H1 (cell line): ENCODE data around the gene POLE. TPM values are rescaled to one million over a fixed set of nuclear protein-coding genes. Genes with fewer than 3 reads are reported as not detected.
A peak's percentile ranks its signal among the peaks of the same experiment; 100 is the strongest.

Source experiments
- CTCF ChIA-PET: fragments of 300-600 bp; sonication (Branson Sonifier 250); formaldehyde crosslinking; loops from one replicate; lab custom pipeline; 2021; ENCODE audit not compliant: partially characterized antibody; lab: Charles Lee
- POLR2A ChIA-PET: fragments of 300-600 bp; sonication (Branson Sonifier 250); formaldehyde crosslinking; loops from one replicate; lab custom pipeline; 2021; ENCODE audit warnings: inconsistent platforms; ENCODE audit not compliant: partially characterized antibody; lab: Charles Lee
- DNase-seq, 2 experiments: peaks; one replicate each; pipeline versions ENCODE4 v3.0.0 to v3.0.0-alpha.2; 2010 to 2022; ENCODE audit warnings: low spot score in 2 of 2, low read depth in 1 of 2, mixed read lengths in 1 of 2
- FAIRE-seq: peaks from 2 replicates; lab custom pipeline; 2011; peaks lifted over from hg19 to GRCh38; lab: Jason Lieb, UNC
- H2AFZ ChIP-seq: 2 replicates; pipeline ENCODE4 v1.8.1; 2012; ENCODE audit warnings: low read length, inconsistent platforms
- H2AK5ac ChIP-seq: 2 replicates; pipeline ENCODE4 v1.6.1; 2013; ENCODE audit warnings: low read depth, low read length
- H2BK120ac ChIP-seq: replicated peaks from 2 replicates; pipeline ENCODE3; 2013; ENCODE audit warnings: low read depth, low read length, inconsistent platforms
- H2BK12ac ChIP-seq: 2 replicates; pipeline ENCODE4 v1.6.1; 2013; ENCODE audit warnings: low read depth, low read length
- H2BK15ac ChIP-seq: 2 replicates; pipeline ENCODE4 v1.6.1; 2013; ENCODE audit warnings: low read length
- H2BK20ac ChIP-seq: 2 replicates; pipeline ENCODE4 v1.6.1; 2013; ENCODE audit warnings: low read length
- H2BK5ac ChIP-seq: 2 replicates; pipeline ENCODE4 v1.6.1; 2013; ENCODE audit warnings: low read depth, low read length
- H3K14ac ChIP-seq: 2 replicates; pipeline ENCODE4 v1.6.1; 2013; ENCODE audit warnings: inconsistent platforms; ENCODE audit not compliant: insufficient read length
- H3K18ac ChIP-seq: 2 replicates; pipeline ENCODE4 v1.6.1; 2013; ENCODE audit warnings: low read length; ENCODE audit errors: extremely low read depth
- H3K23ac ChIP-seq: 2 replicates; pipeline ENCODE4 v1.6.1; 2013; ENCODE audit warnings: inconsistent platforms; ENCODE audit not compliant: insufficient read length
- H3K23me2 ChIP-seq: 2 replicates; pipeline ENCODE4 v1.6.1; 2013; ENCODE audit warnings: low read depth, low read length
- H3K27ac ChIP-seq: 2 replicates; pipeline ENCODE4 v1.6.1; 2011; ENCODE audit warnings: low read depth, low read length, inconsistent platforms
- H3K27me3 ChIP-seq, 4 experiments: replicated peaks in 1 of 4; 1 replicate in 1 of 4; 2 replicates in 3 of 4; pipeline versions ENCODE4 v1.6.1 to v1.8.1; 2011 to 2013; ENCODE audit warnings: low read length in 3 of 4, mild to moderate bottlenecking in 3 of 4, inconsistent platforms in 2 of 4, mixed read lengths in 2 of 4, moderate library complexity in 1 of 4; ENCODE audit not compliant: control insufficient read depth in 3 of 4, insufficient read depth in 3 of 4; ENCODE audit errors: extremely low read depth in 1 of 4
- H3K36me3 ChIP-seq, 4 experiments: 2 replicates each; pipeline versions ENCODE4 v1.6.1 to v1.8.1; 2011 to 2013; ENCODE audit warnings: mild to moderate bottlenecking in 4 of 4, low read length in 3 of 4, moderate library complexity in 2 of 4, control low read depth in 1 of 4, inconsistent platforms in 1 of 4; ENCODE audit not compliant: insufficient read depth in 4 of 4, control insufficient read depth in 2 of 4
- H3K4ac ChIP-seq: replicated peaks from 2 replicates; pipeline ENCODE3; 2013; ENCODE audit warnings: low read length, low read depth, mixed read lengths, inconsistent platforms; ENCODE audit not compliant: insufficient read length
- H3K4me1 ChIP-seq, 4 experiments: replicated peaks in 1 of 4; 1 replicate in 1 of 4; 2 replicates in 3 of 4; pipeline versions ENCODE4 v1.6.1 to v1.8.1; 2011 to 2013; ENCODE audit warnings: low read length in 3 of 4, inconsistent platforms in 2 of 4, mixed read lengths in 1 of 4; ENCODE audit not compliant: insufficient read depth in 4 of 4, control insufficient read depth in 3 of 4
- H3K4me2 ChIP-seq, 2 experiments: 2 replicates each; pipeline versions ENCODE4 v1.6.1 to v1.8.1; 2011 to 2013; ENCODE audit warnings: low read depth in 2 of 2, low read length in 2 of 2, control low read depth in 1 of 2, inconsistent platforms in 1 of 2, mild to moderate bottlenecking in 1 of 2; ENCODE audit not compliant: insufficient read depth in 1 of 2
- H3K4me3 ChIP-seq, 4 experiments: fragments of 200-600, 300-600 bp in 1 of 4; sonication (generic), shearing (Covaris generic), sonication (Bioruptor Twin) in 1 of 4; 2 replicates each; pipeline versions ENCODE4 v1.5.1 to v1.8.1; 2011 to 2016; ENCODE audit warnings: low read length in 4 of 4, low read depth in 3 of 4, control low read depth in 2 of 4, inconsistent platforms in 2 of 4, mild to moderate bottlenecking in 2 of 4, mixed read lengths in 1 of 4, moderate library complexity in 1 of 4; ENCODE audit not compliant: insufficient read depth in 2 of 4; ENCODE audit errors: extremely low read depth in 1 of 4
- H3K56ac ChIP-seq: replicated peaks from 2 replicates; pipeline ENCODE3; 2013; ENCODE audit warnings: low read depth, mild to moderate bottlenecking, mixed read lengths, low read length, inconsistent platforms; ENCODE audit not compliant: insufficient read length
- H3K79me1 ChIP-seq: 2 replicates; pipeline ENCODE4 v1.6.1; 2013; ENCODE audit warnings: low read depth, low read length, control low read depth
- H3K79me2 ChIP-seq, 2 experiments: 2 replicates each; pipeline versions ENCODE4 v1.6.1 to v1.8.1; 2012 to 2013; ENCODE audit warnings: low read length in 2 of 2, mild to moderate bottlenecking in 2 of 2, inconsistent platforms in 1 of 2; ENCODE audit not compliant: insufficient read depth in 2 of 2, control insufficient read depth in 1 of 2
- H3K9ac ChIP-seq, 4 experiments: replicated peaks in 1 of 4; 1 replicate in 1 of 4; 2 replicates in 3 of 4; pipeline versions ENCODE4 v1.6.1 to v1.8.1; 2011 to 2013; ENCODE audit warnings: low read depth in 3 of 4, low read length in 3 of 4, control low read depth in 2 of 4, mild to moderate bottlenecking in 2 of 4, moderate library complexity in 2 of 4, inconsistent platforms in 1 of 4; ENCODE audit errors: extremely low read depth in 1 of 4
- H3K9me3 ChIP-seq, 2 experiments: 2 replicates each; pipeline versions ENCODE4 v1.6.1 to v1.8.1; 2012 to 2013; ENCODE audit warnings: mild to moderate bottlenecking in 2 of 2, moderate library complexity in 2 of 2, control low read depth in 1 of 2, inconsistent platforms in 1 of 2, low read depth in 1 of 2, low read length in 1 of 2, mixed read lengths in 1 of 2; ENCODE audit not compliant: insufficient read depth in 2 of 2
- H4K20me1 ChIP-seq, 2 experiments: replicated peaks in 1 of 2; 2 replicates each; pipeline versions ENCODE3 to v1.8.1; 2011 to 2013; ENCODE audit warnings: inconsistent platforms in 2 of 2, low read length in 2 of 2, mild to moderate bottlenecking in 1 of 2; ENCODE audit not compliant: insufficient read depth in 2 of 2, control insufficient read depth in 1 of 2
- H4K5ac ChIP-seq: 2 replicates; pipeline ENCODE4 v1.6.1; 2013; ENCODE audit warnings: low read length, low read depth, mixed read lengths, inconsistent platforms; ENCODE audit not compliant: insufficient read length
- H4K8ac ChIP-seq: 2 replicates; pipeline ENCODE4 v1.8.0; 2013; ENCODE audit warnings: mild to moderate bottlenecking, moderate library complexity, low read length, inconsistent platforms; ENCODE audit not compliant: insufficient read depth; ENCODE audit errors: extremely low read depth
- H4K91ac ChIP-seq: replicated peaks from 2 replicates; pipeline ENCODE3; 2013; ENCODE audit warnings: low read length, mixed read lengths, inconsistent platforms; ENCODE audit not compliant: insufficient read length
- WGBS, 2 experiments: shearing (Covaris generic) in 1 of 2; methylation state at CpG; one replicate each; pipeline versions ENCODE4 v1.1.6 to v1.1.7; 2013 to 2015; ENCODE audit warnings: low lambda C conversion rate in 2 of 2, mixed read lengths in 2 of 2, inconsistent platforms in 1 of 2, low coverage in 1 of 2, missing lambda C conversion rate in 1 of 2; ENCODE audit not compliant: insufficient replicate concordance in 2 of 2, insufficient coverage in 1 of 2, insufficient read length in 1 of 2; ENCODE audit errors: extremely low coverage in 1 of 2, missing lambda C conversion rate in 1 of 2; 5-methylcytosine and 5-hydroxymethylcytosine counted together
- polyA plus RNA-seq, 7 experiments: library from polyadenylated mRNA; depleted of rRNA in 3 of 7; stranded (reverse) in 5 of 7; unstranded in 2 of 7; fragments of >200 nt in 5 of 7; fragments of 200-250 nt in 2 of 7; gene quantifications; 1 replicate in 5 of 7; 2 replicates in 1 of 7; 4 replicates in 1 of 7; pipeline versions ENCODE4 v1.2.1 to v1.2.3, GENCODE V29; 2011 to 2013; ENCODE audit warnings: missing spikeins in 2 of 7, mixed read lengths in 2 of 7
- total RNA-seq: library from RNA; stranded (reverse); fragmentation: NEBNext Ultra II Directional; extraction: Animal tissue kit (Norgen Biotek cat#: 25700); gene quantifications from 2 replicates; pipeline ENCODE4 v1.2.1, GENCODE V29; 2021

Gene POLE
- total and polyA plus RNA-seq, 2 of the 8 experiments (the other 6 are each of a cell fraction or from before 2014, with no cell fraction given) = 59.7 to 115 TPM

- Histone ChIP-seq H4K5ac (no peak overlapping the region), H3K79me2 (no peaks in the 10 kb centered on the region), H4K8ac (no peak overlapping the region), H3K23ac (no peak overlapping the region), H2BK20ac (no peak overlapping the region), H4K20me1 (peaks cover 0 to 2% of the 10 kb centered on the region in 2 experiments), H2AFZ (no peak overlapping the region), H2BK5ac (no peak overlapping the region), H3K18ac (no peak overlapping the region), H3K27me3 (peaks cover 28 to 84% (median 65%) of the 10 kb centered on the region in 4 experiments), H3K4me3 (no peak overlapping the region), H3K27ac (no peak overlapping the region), H2BK120ac (no peak overlapping the region), H3K36me3 (no peaks in the 10 kb centered on the region), H3K4me1 (no peaks in the 10 kb centered on the region), H2BK12ac (no peak overlapping the region), H3K23me2 (no peaks in the 10 kb centered on the region), H2AK5ac (no peak overlapping the region), H3K4ac (no peak overlapping the region), H3K56ac (no peak overlapping the region), H3K9me3 (peaks cover 9 to 23% of the 10 kb centered on the region in 2 experiments; a peak in 3 of 4 replicates), H4K91ac (no peak overlapping the region), H2BK15ac (0 out of 2 replicates have a peak overlapping the region, but pooled peaks have one; percentile 13), H3K14ac (no peak overlapping the region), H3K9ac (no peak overlapping the region), H3K4me2 (no peak overlapping the region), H3K79me1 (no peaks in the 10 kb centered on the region)
- ChIA-PET CTCF (interaction anchor here (0.7 to 4.2 kb wide), 4 partner anchors 11 to 198 kb away, joined by 3 to 43 read pairs (median 3); no protein-coding TSS in a partner anchor), POLR2A (no interaction called here)
- WGBS, 2 experiments = 84% methylated on average over 10 of the region's 10 CpGs; no CpG with 5 or more reads in 1 of the 2 experiments
- DNase-seq (no peak), FAIRE-seq (no peak)
Observed at GRCh38 chr12:132611620-132612019, 75.5 kb downstream of the POLE start.
